ENCODE results near the gene STRIT1. TPM values are rescaled to one million over a fixed set of nuclear protein-coding genes. Genes with fewer than 3 reads are reported as not detected.

Gene STRIT1
- total and polyA plus RNA-seq, 10 of the 15 experiments (the other 5 are each of a cell fraction or from before 2014, with no cell fraction given), result not detected

- FAIRE-seq, result no peak
- ChIA-PET CTCF (interaction anchor here (1.1 kb wide), 1 partner anchor 20 kb away, joined by 3 read pairs; no protein-coding TSS in a partner anchor), RAD21 (ENCODE audit: unreplicated experiment) (no interaction called here), POLR2A (no interaction called here), SMC1A (ENCODE audit: uncharacterized antibody, unreplicated experiment) (no interaction called here)
- H2AFZ ChIP-seq (ENCODE audit: control insufficient read depth, low read depth, low read length), result no peak overlapping the region
- H3K27ac ChIP-seq (ENCODE audit: control insufficient read depth, insufficient read depth), result no peak overlapping the region
- ATAC-seq, result no peak
- in situ Hi-C loops (cut with MboI), result no loop called here
- WGBS (ENCODE audit: insufficient coverage, insufficient replicate concordance, low lambda C conversion rate, missing lambda C conversion rate), result 0% methylated on average over 2 of the region's 2 CpGs
- H3K4me1 ChIP-seq (ENCODE audit: control insufficient read depth, insufficient read depth, low read length), result no peaks in the 10 kb centered on the region
- no peaks in the 10 kb centered on the region for H3K79me2 ChIP-seq (ENCODE audit: control insufficient read depth, insufficient read depth, low read length)
- no TSS peak for BruUV-seq (replicated peaks)
- H3K9me3 ChIP-seq (replicated peaks; ENCODE audit: control insufficient read depth, insufficient read depth, low read length), result no peaks in the 10 kb centered on the region
- intact Hi-C loops (cut with micrococcal nuclease; ENCODE audit: unreplicated experiment), result no loop called here
- H3K27me3 ChIP-seq (replicated peaks in 1 of 2; ENCODE audit: control insufficient read depth in 2 of 2, insufficient read depth in 2 of 2, low read length in 1 of 2), result no peaks in the 10 kb centered on the region
- no peak overlapping the region for H3K4me3 ChIP-seq
- TF ChIP-seq LARP7 (IDR thresholded peaks at IDR 0.05), result no peak
- TF ChIP-seq BCLAF1 (IDR thresholded peaks at IDR 0.05), result no peak
- no peak for TF ChIP-seq SMC3 (IDR thresholded peaks at IDR 0.05; ENCODE audit: borderline replicate concordance, low read length)
- TF ChIP-seq, protein P1, sequence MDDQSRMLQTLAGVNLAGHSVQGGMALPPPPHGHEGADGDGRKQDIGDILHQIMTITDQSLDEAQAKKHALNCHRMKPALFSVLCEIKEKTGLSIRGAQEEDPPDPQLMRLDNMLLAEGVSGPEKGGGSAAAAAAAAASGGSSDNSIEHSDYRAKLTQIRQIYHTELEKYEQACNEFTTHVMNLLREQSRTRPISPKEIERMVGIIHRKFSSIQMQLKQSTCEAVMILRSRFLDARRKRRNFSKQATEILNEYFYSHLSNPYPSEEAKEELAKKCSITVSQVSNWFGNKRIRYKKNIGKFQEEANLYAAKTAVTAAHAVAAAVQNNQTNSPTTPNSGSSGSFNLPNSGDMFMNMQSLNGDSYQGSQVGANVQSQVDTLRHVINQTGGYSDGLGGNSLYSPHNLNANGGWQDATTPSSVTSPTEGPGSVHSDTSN (IDR thresholded peaks at IDR 0.05; ENCODE audit: insufficient replicate concordance, low read depth, low read length), result no peak
- no peak for TF ChIP-seq SKIL (IDR thresholded peaks at IDR 0.05; ENCODE audit: low read depth, poor library complexity, severe bottlenecking)
- TF ChIP-seq TCF7 (IDR thresholded peaks at IDR 0.05; ENCODE audit: borderline replicate concordance), result no peak
- TF ChIP-seq, protein P2, sequence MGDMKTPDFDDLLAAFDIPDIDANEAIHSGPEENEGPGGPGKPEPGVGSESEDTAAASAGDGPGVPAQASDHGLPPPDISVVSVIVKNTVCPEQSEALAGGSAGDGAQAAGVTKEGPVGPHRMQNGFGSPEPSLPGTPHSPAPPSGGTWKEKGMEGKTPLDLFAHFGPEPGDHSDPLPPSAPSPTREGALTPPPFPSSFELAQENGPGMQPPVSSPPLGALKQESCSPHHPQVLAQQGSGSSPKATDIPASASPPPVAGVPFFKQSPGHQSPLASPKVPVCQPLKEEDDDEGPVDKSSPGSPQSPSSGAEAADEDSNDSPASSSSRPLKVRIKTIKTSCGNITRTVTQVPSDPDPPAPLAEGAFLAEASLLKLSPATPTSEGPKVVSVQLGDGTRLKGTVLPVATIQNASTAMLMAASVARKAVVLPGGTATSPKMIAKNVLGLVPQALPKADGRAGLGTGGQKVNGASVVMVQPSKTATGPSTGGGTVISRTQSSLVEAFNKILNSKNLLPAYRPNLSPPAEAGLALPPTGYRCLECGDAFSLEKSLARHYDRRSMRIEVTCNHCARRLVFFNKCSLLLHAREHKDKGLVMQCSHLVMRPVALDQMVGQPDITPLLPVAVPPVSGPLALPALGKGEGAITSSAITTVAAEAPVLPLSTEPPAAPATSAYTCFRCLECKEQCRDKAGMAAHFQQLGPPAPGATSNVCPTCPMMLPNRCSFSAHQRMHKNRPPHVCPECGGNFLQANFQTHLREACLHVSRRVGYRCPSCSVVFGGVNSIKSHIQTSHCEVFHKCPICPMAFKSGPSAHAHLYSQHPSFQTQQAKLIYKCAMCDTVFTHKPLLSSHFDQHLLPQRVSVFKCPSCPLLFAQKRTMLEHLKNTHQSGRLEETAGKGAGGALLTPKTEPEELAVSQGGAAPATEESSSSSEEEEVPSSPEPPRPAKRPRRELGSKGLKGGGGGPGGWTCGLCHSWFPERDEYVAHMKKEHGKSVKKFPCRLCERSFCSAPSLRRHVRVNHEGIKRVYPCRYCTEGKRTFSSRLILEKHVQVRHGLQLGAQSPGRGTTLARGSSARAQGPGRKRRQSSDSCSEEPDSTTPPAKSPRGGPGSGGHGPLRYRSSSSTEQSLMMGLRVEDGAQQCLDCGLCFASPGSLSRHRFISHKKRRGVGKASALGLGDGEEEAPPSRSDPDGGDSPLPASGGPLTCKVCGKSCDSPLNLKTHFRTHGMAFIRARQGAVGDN (IDR thresholded peaks at IDR 0.05), result no peak
- TF ChIP-seq, protein P3, sequence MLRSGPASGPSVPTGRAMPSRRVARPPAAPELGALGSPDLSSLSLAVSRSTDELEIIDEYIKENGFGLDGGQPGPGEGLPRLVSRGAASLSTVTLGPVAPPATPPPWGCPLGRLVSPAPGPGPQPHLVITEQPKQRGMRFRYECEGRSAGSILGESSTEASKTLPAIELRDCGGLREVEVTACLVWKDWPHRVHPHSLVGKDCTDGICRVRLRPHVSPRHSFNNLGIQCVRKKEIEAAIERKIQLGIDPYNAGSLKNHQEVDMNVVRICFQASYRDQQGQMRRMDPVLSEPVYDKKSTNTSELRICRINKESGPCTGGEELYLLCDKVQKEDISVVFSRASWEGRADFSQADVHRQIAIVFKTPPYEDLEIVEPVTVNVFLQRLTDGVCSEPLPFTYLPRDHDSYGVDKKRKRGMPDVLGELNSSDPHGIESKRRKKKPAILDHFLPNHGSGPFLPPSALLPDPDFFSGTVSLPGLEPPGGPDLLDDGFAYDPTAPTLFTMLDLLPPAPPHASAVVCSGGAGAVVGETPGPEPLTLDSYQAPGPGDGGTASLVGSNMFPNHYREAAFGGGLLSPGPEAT (IDR thresholded peaks at IDR 0.05; ENCODE audit: low read depth), result no peak
- H4K20me1 ChIP-seq (ENCODE audit: control insufficient read depth, insufficient read depth), result no peaks in the 10 kb centered on the region
- H3K9ac ChIP-seq (ENCODE audit: control insufficient read depth, insufficient read depth, low read length), result no peak overlapping the region
- no peak for DNase-seq (ENCODE audit: low read depth, low spot score)
- no peaks in the 10 kb centered on the region for H3K36me3 ChIP-seq (ENCODE audit: control insufficient read depth in 2 of 2, insufficient read depth in 2 of 2, low read length in 1 of 2)
- no peak overlapping the region for H3K4me2 ChIP-seq (ENCODE audit: control insufficient read depth, insufficient read depth)
Measured at GRCh38 chr3:155302481-155302880, 9.0 kb upstream of the STRIT1 start.
